Suprapubic skin (tissue), 4 donors: ENCODE measurements around the gene RGS7. TPM values are rescaled to one million over a fixed set of nuclear protein-coding genes. Genes with fewer than 3 reads are reported as not detected.

Source experiments
- DNase-seq, 2 donors: peaks; one replicate each; pipeline ENCODE4 v3.0.0-alpha.2; 2019; ENCODE audit warnings: low spot score in 2 of 2
- H3K27ac ChIP-seq: fragments of 200-600 bp; sonication (generic); one replicate; pipeline ENCODE4 v1.5.1; 2019
- H3K27me3 ChIP-seq: fragments of 200-600 bp; sonication (generic); one replicate; pipeline ENCODE4 v1.5.1; 2019
- H3K36me3 ChIP-seq: fragments of 200-600 bp; sonication (generic); one replicate; pipeline ENCODE4 v1.5.1; 2019
- H3K4me1 ChIP-seq: fragments of 200-600 bp; sonication (generic); one replicate; pipeline ENCODE4 v1.5.1; 2019
- H3K4me3 ChIP-seq: fragments of 200-600 bp; sonication (generic); one replicate; pipeline ENCODE4 v1.5.1; 2019; ENCODE audit warnings: mild to moderate bottlenecking
- H3K9me3 ChIP-seq: fragments of 200-600 bp; sonication (generic); one replicate; pipeline ENCODE4 v1.5.1; 2019
- CTCF ChIP-seq, 2 donors: fragments of 200-600 bp in 1 of 2; fragments of 450-650 bp in 1 of 2; sonication (generic) in 1 of 2; IDR thresholded peaks; one replicate each; pipeline ENCODE4 v1.5.1; 2016 to 2019; ENCODE audit warnings: antibody characterized with exemption in 2 of 2, mild to moderate bottlenecking in 1 of 2, moderate library complexity in 1 of 2
- EP300 ChIP-seq: sonication (generic); formaldehyde crosslinking; IDR thresholded peaks from one replicate; pipeline ENCODE4 v1.6.1; 2017; ENCODE audit warnings: antibody characterized with exemption
- POLR2A ChIP-seq, 2 donors: fragments of 450-650 bp; IDR thresholded peaks; one replicate each; pipeline ENCODE4 v1.6.1; 2017; ENCODE audit warnings: antibody characterized with exemption in 2 of 2, mild to moderate bottlenecking in 2 of 2, moderate library complexity in 2 of 2
- POLR2AphosphoS5 ChIP-seq, 3 donors: sonication (generic); formaldehyde crosslinking; IDR thresholded peaks; one replicate each; pipeline ENCODE4 v1.6.1; 2017; ENCODE audit warnings: antibody characterized with exemption in 3 of 3
- WGBS: methylation state at CpG from one replicate; pipeline ENCODE4 v1.1.5; 2018; 5-methylcytosine and 5-hydroxymethylcytosine counted together
- total RNA-seq, 4 donors: library from RNA; depleted of rRNA; stranded (reverse); fragments of >200 nt; gene quantifications; one replicate each; pipeline ENCODE4 v1.1.0, GENCODE V29; 2016

RGS7 gene
- total RNA-seq, 4 donors from 2014 or later = not detected

GRCh38 chr1:240816472-240816871 lies 540.5 kb downstream of the RGS7 start:
- H3K27me3 ChIP-seq = no peaks in the 10 kb centered on the region
- 59% methylated on average over 2 of the region's 2 CpGs for WGBS
- DNase-seq = no peak
- H3K9me3 ChIP-seq = no peaks in the 10 kb centered on the region
- H3K27ac ChIP-seq = no peak overlapping the region
- H3K4me1 ChIP-seq = no peaks in the 10 kb centered on the region
- TF ChIP-seq POLR2A (IDR thresholded peaks at IDR 0.05) = no peak
- no peak for TF ChIP-seq CTCF (IDR thresholded peaks at IDR 0.05)
- no peak for TF ChIP-seq EP300
- no peak for TF ChIP-seq POLR2AphosphoS5 (IDR thresholded peaks at IDR 0.05)
- H3K36me3 ChIP-seq = no peaks in the 10 kb centered on the region
- no peak overlapping the region for H3K4me3 ChIP-seq

GRCh38 chr1:240813720-240814119 lies 543.3 kb downstream of the RGS7 start:
- no peak overlapping the region for H3K27ac ChIP-seq
- H3K27me3 ChIP-seq = no peaks in the 10 kb centered on the region
- H3K4me1 ChIP-seq = no peaks in the 10 kb centered on the region
- WGBS = 88% methylated on average over 2 of the region's 2 CpGs
- H3K4me3 ChIP-seq = no peak overlapping the region
- no peaks in the 10 kb centered on the region for H3K9me3 ChIP-seq
- no peak for TF ChIP-seq POLR2AphosphoS5 (IDR thresholded peaks at IDR 0.05)
- no peak for TF ChIP-seq CTCF (IDR thresholded peaks at IDR 0.05)
- no peak for TF ChIP-seq EP300
- no peak for TF ChIP-seq POLR2A (IDR thresholded peaks at IDR 0.05)
- no peak for DNase-seq
- H3K36me3 ChIP-seq = no peaks in the 10 kb centered on the region

GRCh38 chr1:240811256-240811655 lies 545.7 kb downstream of the RGS7 start:
- Histone ChIP-seq H3K4me3 (no peak overlapping the region), H3K27ac (no peak overlapping the region), H3K4me1 (no peaks in the 10 kb centered on the region), H3K27me3 (no peaks in the 10 kb centered on the region), H3K9me3 (no peaks in the 10 kb centered on the region), H3K36me3 (no peaks in the 10 kb centered on the region)
- TF ChIP-seq CTCF (IDR thresholded peaks at IDR 0.05) (no peak), POLR2A (IDR thresholded peaks at IDR 0.05) (no peak), EP300 (no peak), POLR2AphosphoS5 (IDR thresholded peaks at IDR 0.05) (no peak)
- 51% methylated on average over 2 of the region's 2 CpGs for WGBS
- DNase-seq = no peak

GRCh38 chr1:240808381-240808780 lies 548.6 kb downstream of the RGS7 start:
- TF ChIP-seq EP300 = no peak
- Histone ChIP-seq H3K36me3 (no peaks in the 10 kb centered on the region), H3K9me3 (no peaks in the 10 kb centered on the region), H3K27me3 (no peaks in the 10 kb centered on the region), H3K4me1 (no peaks in the 10 kb centered on the region), H3K4me3 (no peak overlapping the region), H3K27ac (no peak overlapping the region)
- WGBS = 50% methylated on average over 1 of the region's 1 CpG
- no peak for DNase-seq

GRCh38 chr1:240806200-240806745 lies 550.7 kb downstream of the RGS7 start:
- Histone ChIP-seq H3K9me3 (no peaks in the 10 kb centered on the region), H3K4me1 (no peaks in the 10 kb centered on the region), H3K36me3 (no peaks in the 10 kb centered on the region), H3K27me3 (no peaks in the 10 kb centered on the region), H3K4me3 (no peak overlapping the region), H3K27ac (no peak overlapping the region)
- 87% methylated on average over 5 of the region's 5 CpGs for WGBS
- no peak for TF ChIP-seq POLR2A (IDR thresholded peaks at IDR 0.05)
- TF ChIP-seq EP300 = no peak
- TF ChIP-seq CTCF (IDR thresholded peaks at IDR 0.05) = no peak
- TF ChIP-seq POLR2AphosphoS5 (IDR thresholded peaks at IDR 0.05) = no peak
- DNase-seq = no peak

- Histone ChIP-seq H3K4me3 (no peak overlapping the region), H3K4me1 (no peaks in the 10 kb centered on the region), H3K27me3 (no peaks in the 10 kb centered on the region), H3K36me3 (no peaks in the 10 kb centered on the region), H3K27ac (no peak overlapping the region), H3K9me3 (no peaks in the 10 kb centered on the region)
- 26% methylated on average over 2 of the region's 2 CpGs for WGBS
- DNase-seq = no peak
- no peak for TF ChIP-seq POLR2A (IDR thresholded peaks at IDR 0.05)
- no peak for TF ChIP-seq CTCF (IDR thresholded peaks at IDR 0.05)
- no peak for TF ChIP-seq EP300
Measured at GRCh38 chr1:240804475-240804874, 552.5 kb downstream of the RGS7 start.
